GM12878 (cell line): ENCODE results near the gene PIGU. TPM values are rescaled to one million over a fixed set of nuclear protein-coding genes. Genes with fewer than 3 reads are reported as not detected.

ENCODE experiments used
- ATAC-seq: fragments of 200-7000 bp; cut with Tn5 transposase; 3 replicates; pipeline ENCODE4 v1.9.1; 2020; ENCODE audit warnings: mild to moderate bottlenecking, moderate library complexity
- BruUV-seq: library from RNA; stranded (reverse); fragments of 400-500 nt; replicated peaks from 2 replicates; lab custom pipeline; 2021; lab: Mats Ljungman, UMichigan
- CTCF ChIA-PET: fragments of 300-600 bp; sonication (Branson Sonifier 250); formaldehyde crosslinking; extraction: SDS; loops from one replicate; lab custom pipeline; 2021; ENCODE audit warnings: inconsistent platforms; lab: Yijun Ruan, JAX
- POLR2A ChIA-PET: fragments of 350-600 bp; formaldehyde crosslinking; extraction: SDS; loops from one replicate; lab custom pipeline; 2021; ENCODE audit warnings: inconsistent platforms; lab: Charles Lee
- RAD21 ChIA-PET: fragments of 300-600 bp; sonication (Branson Sonifier 250); formaldehyde crosslinking; loops from one replicate; lab custom pipeline; 2023; ENCODE audit warnings: antibody characterized with exemption; ENCODE audit not compliant: unreplicated experiment; lab: Charles Lee
- SMC1A ChIA-PET: fragments of 300-600 bp; sonication (Branson Sonifier 250); formaldehyde crosslinking; loops from one replicate; lab custom pipeline; 2023; ENCODE audit not compliant: unreplicated experiment, uncharacterized antibody; lab: Charles Lee
- DNase-seq: peaks from one replicate; pipeline ENCODE4 v3.0.0-alpha.2; 2011; ENCODE audit warnings: low read depth, low spot score
- FAIRE-seq: peaks from 3 replicates; lab custom pipeline; 2011; peaks lifted over from hg19 to GRCh38; lab: Jason Lieb, UNC
- H2AFZ ChIP-seq: 2 replicates; pipeline ENCODE4 v1.6.0; 2011; ENCODE audit warnings: low read depth, low read length, control low read depth; ENCODE audit not compliant: control insufficient read depth
- H3K27ac ChIP-seq: 2 replicates; pipeline ENCODE4 v1.5.1; 2011; ENCODE audit warnings: control low read depth; ENCODE audit not compliant: control insufficient read depth, insufficient read depth
- H3K27me3 ChIP-seq, 2 experiments: replicated peaks in 1 of 2; 2 replicates each; pipeline versions ENCODE4 v1.6.0 to v1.6.1; 2011; ENCODE audit warnings: low read length in 1 of 2; ENCODE audit not compliant: control insufficient read depth in 2 of 2, insufficient read depth in 2 of 2
- H3K36me3 ChIP-seq, 2 experiments: 2 replicates each; pipeline ENCODE4 v1.5.1; 2011; ENCODE audit warnings: low read length in 1 of 2; ENCODE audit not compliant: control insufficient read depth in 2 of 2, insufficient read depth in 2 of 2
- H3K4me1 ChIP-seq: 2 replicates; pipeline ENCODE4 v1.6.1; 2011; ENCODE audit warnings: mild to moderate bottlenecking, low read length, moderate library complexity, mixed read lengths; ENCODE audit not compliant: control insufficient read depth, insufficient read depth
- H3K4me2 ChIP-seq: 2 replicates; pipeline ENCODE4 v1.6.0; 2011; ENCODE audit warnings: control low read depth; ENCODE audit not compliant: control insufficient read depth, insufficient read depth
- H3K4me3 ChIP-seq: fragments of 200-600 bp; sonication (generic); 2 replicates; pipeline ENCODE4 v1.5.1; 2016
- H3K79me2 ChIP-seq: 2 replicates; pipeline ENCODE4 v1.6.0; 2011; ENCODE audit warnings: low read length; ENCODE audit not compliant: control insufficient read depth, insufficient read depth
- H3K9ac ChIP-seq: 2 replicates; pipeline ENCODE4 v1.8.0; 2011; ENCODE audit warnings: low read length, control low read depth, mixed read lengths; ENCODE audit not compliant: control insufficient read depth, insufficient read depth
- H3K9me3 ChIP-seq: replicated peaks from 3 replicates; pipeline ENCODE4 v1.5.1; 2011; ENCODE audit warnings: mild to moderate bottlenecking, low read length; ENCODE audit not compliant: control insufficient read depth, insufficient read depth
- H4K20me1 ChIP-seq: 2 replicates; pipeline ENCODE4 v1.6.0; 2011; ENCODE audit not compliant: control insufficient read depth, insufficient read depth
- E2F8 ChIP-seq: fragments of 450-650 bp; IDR thresholded peaks from 2 replicates; pipeline ENCODE4 v1.6.1; 2018; ENCODE audit warnings: mild to moderate bottlenecking, low read depth, moderate library complexity; ENCODE audit not compliant: partially characterized antibody
- GATAD2B ChIP-seq: fragments of 450-650 bp; conservative IDR thresholded peaks from 2 replicates; pipeline ENCODE4 v1.6.1; 2017; ENCODE audit warnings: low read depth, mild to moderate bottlenecking, moderate library complexity
- WGBS: methylation state at CpG from one replicate; pipeline ENCODE4 v1.1.6; 2016; ENCODE audit warnings: low lambda C conversion rate; ENCODE audit not compliant: insufficient replicate concordance, insufficient coverage; ENCODE audit errors: missing lambda C conversion rate; 5-methylcytosine and 5-hydroxymethylcytosine counted together
- in situ Hi-C: fragments of 300-500 bp; cut with MboI; formaldehyde crosslinking; loops from 9 replicates; pipeline ENCODE4 v1.14.3; 2018; ENCODE audit warnings: mixed read lengths
- intact Hi-C: fragments of 100-400 bp; cut with micrococcal nuclease; formaldehyde crosslinking; loops from one replicate; pipeline ENCODE4 v1.14.2; 2022; ENCODE audit not compliant: unreplicated experiment
- polyA plus RNA-seq, 11 experiments: library from polyadenylated mRNA; depleted of rRNA in 4 of 11; unstranded in 6 of 11; stranded (reverse) in 5 of 11; fragments of >200 nt; fragmentation: Nextera tagmentation in 4 of 11; fragmentation: Illumina TruSeq in 1 of 11; extraction: Ambion mirVana in 4 of 11; extraction: Trizol in 1 of 11; gene quantifications; 1 replicate in 1 of 11; 2 replicates in 10 of 11; pipeline versions ENCODE4 v1.2.1 to v1.2.3, GENCODE V29; 2011 to 2016; ENCODE audit warnings: inconsistent platforms in 2 of 11, missing spikeins in 2 of 11, low read depth in 1 of 11
- total RNA-seq, 4 experiments: library from RNA; depleted of rRNA in 3 of 4; stranded (reverse); fragments of >200 nt in 3 of 4; fragmentation: Illumina TruSeq in 1 of 4; extraction: Trizol in 1 of 4; gene quantifications; 2 replicates each; pipeline versions ENCODE4 v1.2.1 to v1.2.3, GENCODE V29; 2013 to 2021
- TF ChIP-seq, protein P1 (sequence below): fragments of 450-650 bp; conservative IDR thresholded peaks from 2 replicates; pipeline ENCODE4 v1.6.1; 2017; ENCODE audit warnings: mild to moderate bottlenecking, moderate library complexity
- TF ChIP-seq, protein P2 (sequence below): fragments of 450-650 bp; IDR thresholded peaks from 2 replicates; pipeline ENCODE4 v1.6.1; 2017; ENCODE audit warnings: borderline replicate concordance

The PIGU gene
- total and polyA plus RNA-seq, 10 of the 15 experiments (the other 5 are each of a cell fraction or from before 2014, with no cell fraction given), result 4.1 to 88.2 (median 25.0) TPM

- WGBS, result 68% methylated on average over 2 of the region's 2 CpGs
- BruUV-seq, result no TSS peak
- FAIRE-seq, result no peak
- no peak for DNase-seq
- TF ChIP-seq, protein P1, sequence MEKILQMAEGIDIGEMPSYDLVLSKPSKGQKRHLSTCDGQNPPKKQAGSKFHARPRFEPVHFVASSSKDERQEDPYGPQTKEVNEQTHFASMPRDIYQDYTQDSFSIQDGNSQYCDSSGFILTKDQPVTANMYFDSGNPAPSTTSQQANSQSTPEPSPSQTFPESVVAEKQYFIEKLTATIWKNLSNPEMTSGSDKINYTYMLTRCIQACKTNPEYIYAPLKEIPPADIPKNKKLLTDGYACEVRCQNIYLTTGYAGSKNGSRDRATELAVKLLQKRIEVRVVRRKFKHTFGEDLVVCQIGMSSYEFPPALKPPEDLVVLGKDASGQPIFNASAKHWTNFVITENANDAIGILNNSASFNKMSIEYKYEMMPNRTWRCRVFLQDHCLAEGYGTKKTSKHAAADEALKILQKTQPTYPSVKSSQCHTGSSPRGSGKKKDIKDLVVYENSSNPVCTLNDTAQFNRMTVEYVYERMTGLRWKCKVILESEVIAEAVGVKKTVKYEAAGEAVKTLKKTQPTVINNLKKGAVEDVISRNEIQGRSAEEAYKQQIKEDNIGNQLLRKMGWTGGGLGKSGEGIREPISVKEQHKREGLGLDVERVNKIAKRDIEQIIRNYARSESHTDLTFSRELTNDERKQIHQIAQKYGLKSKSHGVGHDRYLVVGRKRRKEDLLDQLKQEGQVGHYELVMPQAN, result no peak
- no peak for TF ChIP-seq E2F8
- TF ChIP-seq GATAD2B, result no peak
- TF ChIP-seq, protein P2, sequence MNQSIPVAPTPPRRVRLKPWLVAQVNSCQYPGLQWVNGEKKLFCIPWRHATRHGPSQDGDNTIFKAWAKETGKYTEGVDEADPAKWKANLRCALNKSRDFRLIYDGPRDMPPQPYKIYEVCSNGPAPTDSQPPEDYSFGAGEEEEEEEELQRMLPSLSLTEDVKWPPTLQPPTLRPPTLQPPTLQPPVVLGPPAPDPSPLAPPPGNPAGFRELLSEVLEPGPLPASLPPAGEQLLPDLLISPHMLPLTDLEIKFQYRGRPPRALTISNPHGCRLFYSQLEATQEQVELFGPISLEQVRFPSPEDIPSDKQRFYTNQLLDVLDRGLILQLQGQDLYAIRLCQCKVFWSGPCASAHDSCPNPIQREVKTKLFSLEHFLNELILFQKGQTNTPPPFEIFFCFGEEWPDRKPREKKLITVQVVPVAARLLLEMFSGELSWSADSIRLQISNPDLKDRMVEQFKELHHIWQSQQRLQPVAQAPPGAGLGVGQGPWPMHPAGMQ, result no peak
- in situ Hi-C loops, result no loop called here
- Histone ChIP-seq H3K79me2 (no peaks in the 10 kb centered on the region), H3K9ac (no peak overlapping the region), H3K36me3 (peaks cover 0 to 11% of the 10 kb centered on the region in 2 experiments; a peak in 3 of 4 replicates), H3K27ac (no peak overlapping the region), H3K4me1 (no peaks in the 10 kb centered on the region), H3K27me3 (no peaks in the 10 kb centered on the region), H3K9me3 (no peaks in the 10 kb centered on the region), H4K20me1 (no peaks in the 10 kb centered on the region), H2AFZ (no peak overlapping the region), H3K4me3 (no peak overlapping the region), H3K4me2 (no peak overlapping the region)
- ChIA-PET RAD21 (no interaction called here), SMC1A (no interaction called here), POLR2A (interaction anchor here (1.1 kb wide), 1 partner anchor 9 kb away, joined by 4 read pairs; no protein-coding TSS in a partner anchor), CTCF (interaction anchor here (0.6 to 1.2 kb wide), 3 partner anchors 13 to 734 kb away, joined by 3 read pairs; no protein-coding TSS in a partner anchor)
- no peak for ATAC-seq
- intact Hi-C loops, result no loop called here
These were observed 107.3 kb downstream of the PIGU start for GRCh38 chr20:34569598-34569997.
